Measurements from ENCODE around the gene BOK.

DNA sequence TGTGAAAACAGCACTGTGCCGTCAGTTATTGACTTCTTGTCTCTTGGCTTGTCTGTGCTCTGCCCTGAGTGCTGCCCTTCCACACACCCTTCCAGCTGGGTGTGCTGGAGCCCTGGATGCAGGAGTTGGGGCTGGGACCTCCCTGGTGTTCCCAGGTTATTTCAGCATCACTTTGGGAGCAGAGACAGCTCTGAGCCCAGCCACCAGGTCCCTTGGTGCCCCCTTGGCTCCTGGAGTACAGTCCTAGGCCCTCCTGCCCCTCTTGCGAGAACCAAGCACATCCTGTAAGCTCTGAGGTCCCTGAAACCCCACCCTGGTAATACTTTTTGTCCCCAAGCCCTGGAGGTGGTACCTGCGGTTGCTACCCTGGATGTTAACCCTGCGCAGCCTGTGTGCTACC, 24.3 kb downstream of the BOK start:
- TF ChIP-seq POLR2A (IDR thresholded peaks at IDR 0.05; ENCODE audit: borderline replicate concordance, extremely low read depth, insufficient read depth, insufficient read length) = no peak
- no peak for TF ChIP-seq EZH2 (IDR thresholded peaks at IDR 0.05)
- TF ChIP-seq, protein P1, sequence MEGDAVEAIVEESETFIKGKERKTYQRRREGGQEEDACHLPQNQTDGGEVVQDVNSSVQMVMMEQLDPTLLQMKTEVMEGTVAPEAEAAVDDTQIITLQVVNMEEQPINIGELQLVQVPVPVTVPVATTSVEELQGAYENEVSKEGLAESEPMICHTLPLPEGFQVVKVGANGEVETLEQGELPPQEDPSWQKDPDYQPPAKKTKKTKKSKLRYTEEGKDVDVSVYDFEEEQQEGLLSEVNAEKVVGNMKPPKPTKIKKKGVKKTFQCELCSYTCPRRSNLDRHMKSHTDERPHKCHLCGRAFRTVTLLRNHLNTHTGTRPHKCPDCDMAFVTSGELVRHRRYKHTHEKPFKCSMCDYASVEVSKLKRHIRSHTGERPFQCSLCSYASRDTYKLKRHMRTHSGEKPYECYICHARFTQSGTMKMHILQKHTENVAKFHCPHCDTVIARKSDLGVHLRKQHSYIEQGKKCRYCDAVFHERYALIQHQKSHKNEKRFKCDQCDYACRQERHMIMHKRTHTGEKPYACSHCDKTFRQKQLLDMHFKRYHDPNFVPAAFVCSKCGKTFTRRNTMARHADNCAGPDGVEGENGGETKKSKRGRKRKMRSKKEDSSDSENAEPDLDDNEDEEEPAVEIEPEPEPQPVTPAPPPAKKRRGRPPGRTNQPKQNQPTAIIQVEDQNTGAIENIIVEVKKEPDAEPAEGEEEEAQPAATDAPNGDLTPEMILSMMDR (IDR thresholded peaks at IDR 0.05 in 2 of 3, conservative IDR thresholded peaks at IDR 0.05 in 1 of 3; ENCODE audit: borderline replicate concordance in 1 of 3, insufficient read depth in 1 of 3, low read depth in 2 of 3, low read length in 2 of 3) = no peak
- TF ChIP-seq, protein P2, sequence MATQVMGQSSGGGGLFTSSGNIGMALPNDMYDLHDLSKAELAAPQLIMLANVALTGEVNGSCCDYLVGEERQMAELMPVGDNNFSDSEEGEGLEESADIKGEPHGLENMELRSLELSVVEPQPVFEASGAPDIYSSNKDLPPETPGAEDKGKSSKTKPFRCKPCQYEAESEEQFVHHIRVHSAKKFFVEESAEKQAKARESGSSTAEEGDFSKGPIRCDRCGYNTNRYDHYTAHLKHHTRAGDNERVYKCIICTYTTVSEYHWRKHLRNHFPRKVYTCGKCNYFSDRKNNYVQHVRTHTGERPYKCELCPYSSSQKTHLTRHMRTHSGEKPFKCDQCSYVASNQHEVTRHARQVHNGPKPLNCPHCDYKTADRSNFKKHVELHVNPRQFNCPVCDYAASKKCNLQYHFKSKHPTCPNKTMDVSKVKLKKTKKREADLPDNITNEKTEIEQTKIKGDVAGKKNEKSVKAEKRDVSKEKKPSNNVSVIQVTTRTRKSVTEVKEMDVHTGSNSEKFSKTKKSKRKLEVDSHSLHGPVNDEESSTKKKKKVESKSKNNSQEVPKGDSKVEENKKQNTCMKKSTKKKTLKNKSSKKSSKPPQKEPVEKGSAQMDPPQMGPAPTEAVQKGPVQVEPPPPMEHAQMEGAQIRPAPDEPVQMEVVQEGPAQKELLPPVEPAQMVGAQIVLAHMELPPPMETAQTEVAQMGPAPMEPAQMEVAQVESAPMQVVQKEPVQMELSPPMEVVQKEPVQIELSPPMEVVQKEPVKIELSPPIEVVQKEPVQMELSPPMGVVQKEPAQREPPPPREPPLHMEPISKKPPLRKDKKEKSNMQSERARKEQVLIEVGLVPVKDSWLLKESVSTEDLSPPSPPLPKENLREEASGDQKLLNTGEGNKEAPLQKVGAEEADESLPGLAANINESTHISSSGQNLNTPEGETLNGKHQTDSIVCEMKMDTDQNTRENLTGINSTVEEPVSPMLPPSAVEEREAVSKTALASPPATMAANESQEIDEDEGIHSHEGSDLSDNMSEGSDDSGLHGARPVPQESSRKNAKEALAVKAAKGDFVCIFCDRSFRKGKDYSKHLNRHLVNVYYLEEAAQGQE (IDR thresholded peaks at IDR 0.05; ENCODE audit: low read depth) = no peak
- TF ChIP-seq ZNF274 (IDR thresholded peaks at IDR 0.05; ENCODE audit: low read depth, low read length) = no peak
- no peak for TF ChIP-seq RAD21 (IDR thresholded peaks at IDR 0.05; ENCODE audit: low read depth)
- no peak for TF ChIP-seq POLR2AphosphoS5 (IDR thresholded peaks at IDR 0.05; ENCODE audit: low read depth, low read length)
- TF ChIP-seq, protein P3, sequence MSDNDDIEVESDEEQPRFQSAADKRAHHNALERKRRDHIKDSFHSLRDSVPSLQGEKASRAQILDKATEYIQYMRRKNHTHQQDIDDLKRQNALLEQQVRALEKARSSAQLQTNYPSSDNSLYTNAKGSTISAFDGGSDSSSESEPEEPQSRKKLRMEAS (IDR thresholded peaks at IDR 0.05) = no peak
- TF ChIP-seq JUND (IDR thresholded peaks at IDR 0.05) = no peak
- TF ChIP-seq, protein P4, sequence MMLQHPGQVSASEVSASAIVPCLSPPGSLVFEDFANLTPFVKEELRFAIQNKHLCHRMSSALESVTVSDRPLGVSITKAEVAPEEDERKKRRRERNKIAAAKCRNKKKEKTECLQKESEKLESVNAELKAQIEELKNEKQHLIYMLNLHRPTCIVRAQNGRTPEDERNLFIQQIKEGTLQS (IDR thresholded peaks at IDR 0.05) = no peak
- no peak for TF ChIP-seq EZH2phosphoT487 (IDR thresholded peaks at IDR 0.05; ENCODE audit: borderline replicate concordance)
- TF ChIP-seq, protein P5, sequence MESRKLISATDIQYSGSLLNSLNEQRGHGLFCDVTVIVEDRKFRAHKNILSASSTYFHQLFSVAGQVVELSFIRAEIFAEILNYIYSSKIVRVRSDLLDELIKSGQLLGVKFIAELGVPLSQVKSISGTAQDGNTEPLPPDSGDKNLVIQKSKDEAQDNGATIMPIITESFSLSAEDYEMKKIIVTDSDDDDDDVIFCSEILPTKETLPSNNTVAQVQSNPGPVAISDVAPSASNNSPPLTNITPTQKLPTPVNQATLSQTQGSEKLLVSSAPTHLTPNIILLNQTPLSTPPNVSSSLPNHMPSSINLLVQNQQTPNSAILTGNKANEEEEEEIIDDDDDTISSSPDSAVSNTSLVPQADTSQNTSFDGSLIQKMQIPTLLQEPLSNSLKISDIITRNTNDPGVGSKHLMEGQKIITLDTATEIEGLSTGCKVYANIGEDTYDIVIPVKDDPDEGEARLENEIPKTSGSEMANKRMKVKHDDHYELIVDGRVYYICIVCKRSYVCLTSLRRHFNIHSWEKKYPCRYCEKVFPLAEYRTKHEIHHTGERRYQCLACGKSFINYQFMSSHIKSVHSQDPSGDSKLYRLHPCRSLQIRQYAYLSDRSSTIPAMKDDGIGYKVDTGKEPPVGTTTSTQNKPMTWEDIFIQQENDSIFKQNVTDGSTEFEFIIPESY (IDR thresholded peaks at IDR 0.05; ENCODE audit: extremely low read depth, insufficient replicate concordance, low read length) = no peak
- TF ChIP-seq YY1 (IDR thresholded peaks at IDR 0.05; ENCODE audit: extremely low read depth, insufficient replicate concordance, low read depth, low read length) = no peak

All from HCT116 (cell line).